ENCODE measurements around the gene PSMA6. TPM values are rescaled to one million over a fixed set of nuclear protein-coding genes. Genes with fewer than 3 reads are reported as not detected.

Gene PSMA6
- total RNA-seq, 1 donor from 2014 or later, result 225 TPM

DNA sequence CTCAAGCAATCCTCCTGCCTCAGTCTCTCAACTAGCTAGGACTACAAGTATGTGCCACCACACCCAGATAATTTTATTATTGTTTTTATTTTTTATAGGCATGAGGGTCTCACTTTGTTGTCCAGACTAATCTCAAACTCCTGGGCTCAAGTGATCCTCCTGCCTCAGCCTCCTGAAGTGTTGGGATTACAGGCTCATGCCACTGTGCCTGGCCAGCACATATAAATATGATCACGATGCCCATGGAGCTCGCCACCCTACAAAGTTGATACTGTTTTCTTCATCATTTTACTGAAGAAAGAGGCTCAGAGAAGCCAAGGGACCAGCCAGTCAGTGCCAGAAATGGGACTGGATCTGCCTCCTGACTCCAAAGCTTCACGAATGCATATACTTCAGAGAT lies 59.3 kb downstream of the PSMA6 start:
- Mint-ChIP-seq H3K4me1 (ENCODE audit: low read depth, unreplicated experiment) (peaks cover 19% of the 10 kb centered on the region), H3K36me3 (ENCODE audit: low read depth, unreplicated experiment) (no peaks in the 10 kb centered on the region), H3K9me3 (ENCODE audit: unreplicated experiment) (no peaks in the 10 kb centered on the region), H3K27me3 (ENCODE audit: low read depth, unreplicated experiment) (peaks cover 5% of the 10 kb centered on the region), H3K27ac (ENCODE audit: unreplicated experiment) (no peak overlapping the region), H3K4me3 (ENCODE audit: unreplicated experiment) (no peak overlapping the region)
- TF ChIP-seq, protein P1, sequence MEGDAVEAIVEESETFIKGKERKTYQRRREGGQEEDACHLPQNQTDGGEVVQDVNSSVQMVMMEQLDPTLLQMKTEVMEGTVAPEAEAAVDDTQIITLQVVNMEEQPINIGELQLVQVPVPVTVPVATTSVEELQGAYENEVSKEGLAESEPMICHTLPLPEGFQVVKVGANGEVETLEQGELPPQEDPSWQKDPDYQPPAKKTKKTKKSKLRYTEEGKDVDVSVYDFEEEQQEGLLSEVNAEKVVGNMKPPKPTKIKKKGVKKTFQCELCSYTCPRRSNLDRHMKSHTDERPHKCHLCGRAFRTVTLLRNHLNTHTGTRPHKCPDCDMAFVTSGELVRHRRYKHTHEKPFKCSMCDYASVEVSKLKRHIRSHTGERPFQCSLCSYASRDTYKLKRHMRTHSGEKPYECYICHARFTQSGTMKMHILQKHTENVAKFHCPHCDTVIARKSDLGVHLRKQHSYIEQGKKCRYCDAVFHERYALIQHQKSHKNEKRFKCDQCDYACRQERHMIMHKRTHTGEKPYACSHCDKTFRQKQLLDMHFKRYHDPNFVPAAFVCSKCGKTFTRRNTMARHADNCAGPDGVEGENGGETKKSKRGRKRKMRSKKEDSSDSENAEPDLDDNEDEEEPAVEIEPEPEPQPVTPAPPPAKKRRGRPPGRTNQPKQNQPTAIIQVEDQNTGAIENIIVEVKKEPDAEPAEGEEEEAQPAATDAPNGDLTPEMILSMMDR (IDR thresholded peaks at IDR 0.05; ENCODE audit: insufficient read depth, low read depth, low read length), result no peak
- TF ChIP-seq EZH2 (IDR thresholded peaks at IDR 0.05; ENCODE audit: insufficient read depth, low read length), result no peak
- Histone ChIP-seq H3K9me3 (ENCODE audit: insufficient read depth, low read depth, low read length) (no peaks in the 10 kb centered on the region), H3K4me2 (ENCODE audit: low read length) (no peak overlapping the region), H3K9ac (ENCODE audit: low read length) (no peak overlapping the region), H3K27ac (ENCODE audit: low read depth, low read length) (no peak overlapping the region), H4K20me1 (ENCODE audit: insufficient read depth, low read length) (no peaks in the 10 kb centered on the region), H3K79me2 (ENCODE audit: insufficient read depth, low read length) (no peaks in the 10 kb centered on the region), H3K27me3 (ENCODE audit: insufficient read depth, low read length) (no peaks in the 10 kb centered on the region), H3K4me1 (ENCODE audit: insufficient read depth, low read length) (peaks cover 5% of the 10 kb centered on the region), H2AFZ (ENCODE audit: low read depth, low read length) (no peak overlapping the region), H3K4me3 (ENCODE audit: insufficient read depth, low read depth, low read length) (no peak overlapping the region), H3K36me3 (ENCODE audit: insufficient read depth, low read length) (no peaks in the 10 kb centered on the region)
- DNase-seq (ENCODE audit: low read depth) (no peak), FAIRE-seq (no peak)

DNA sequence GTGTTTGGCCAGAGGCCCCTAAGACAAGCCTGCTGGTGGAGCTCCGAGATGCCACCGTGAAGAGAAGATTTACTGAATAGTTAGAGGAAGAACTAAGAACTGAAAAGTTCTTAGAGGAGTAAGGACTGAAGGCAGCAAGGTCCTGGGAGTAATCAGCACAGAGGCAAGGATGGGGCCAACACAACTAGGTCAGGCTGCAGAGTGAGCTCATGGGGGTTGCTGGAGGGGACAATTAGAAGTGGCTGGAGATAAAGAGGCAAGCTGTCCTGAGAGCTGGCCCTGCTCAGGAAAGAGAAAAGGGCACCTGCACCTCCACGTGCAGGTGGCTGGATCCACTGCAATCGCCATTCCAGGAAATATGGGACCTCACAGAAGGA lies 59.7 kb downstream of the PSMA6 start:
- H3K79me2 ChIP-seq (ENCODE audit: insufficient read depth, low read length), result no peaks in the 10 kb centered on the region
- FAIRE-seq, result no peak
- no peak overlapping the region for H3K4me3 Mint-ChIP-seq (ENCODE audit: unreplicated experiment)

More for the DNA sequence above, 59.7 kb downstream of the PSMA6 start:
- H3K9me3 ChIP-seq (ENCODE audit: insufficient read depth, low read depth, low read length), result no peaks in the 10 kb centered on the region
- H3K27ac ChIP-seq (ENCODE audit: low read depth, low read length), result no peak overlapping the region
- Mint-ChIP-seq H3K36me3 (ENCODE audit: low read depth, unreplicated experiment) (no peaks in the 10 kb centered on the region), H3K9me3 (ENCODE audit: unreplicated experiment) (no peaks in the 10 kb centered on the region), H3K4me1 (ENCODE audit: low read depth, unreplicated experiment) (peaks cover 22% of the 10 kb centered on the region), H3K27ac (ENCODE audit: unreplicated experiment) (no peak overlapping the region), H3K27me3 (ENCODE audit: low read depth, unreplicated experiment) (peaks cover 4% of the 10 kb centered on the region)
- H3K4me2 ChIP-seq (ENCODE audit: low read length), result no peak overlapping the region
- no peak for TF ChIP-seq EZH2 (IDR thresholded peaks at IDR 0.05; ENCODE audit: insufficient read depth, low read length)
- TF ChIP-seq, protein P1 (IDR thresholded peaks at IDR 0.05; ENCODE audit: insufficient read depth, low read depth, low read length), result no peak
- no peak for DNase-seq (ENCODE audit: low read depth)
- peaks cover 5% of the 10 kb centered on the region for H3K4me1 ChIP-seq (ENCODE audit: insufficient read depth, low read length)
- H3K36me3 ChIP-seq (ENCODE audit: insufficient read depth, low read length), result no peaks in the 10 kb centered on the region
- H3K4me3 ChIP-seq (ENCODE audit: insufficient read depth, low read depth, low read length), result no peak overlapping the region
- H2AFZ ChIP-seq (ENCODE audit: low read depth, low read length), result no peak overlapping the region
- H3K9ac ChIP-seq (ENCODE audit: low read length), result no peak overlapping the region
- H4K20me1 ChIP-seq (ENCODE audit: insufficient read depth, low read length), result no peaks in the 10 kb centered on the region
- H3K27me3 ChIP-seq (ENCODE audit: insufficient read depth, low read length), result no peaks in the 10 kb centered on the region
